HepG2 (cell line): ENCODE data around the gene UBXN1. TPM values are rescaled to one million over a fixed set of nuclear protein-coding genes. Genes with fewer than 3 reads are reported as not detected.

Experiments
- ATAC-seq: fragments of 200-7000 bp; cut with Tn5 transposase; 3 replicates; pipeline ENCODE4 v1.9.1; 2020; ENCODE audit warnings: mild to moderate bottlenecking, moderate library complexity
- BruUV-seq: library from RNA; stranded (reverse); fragments of 400-500 nt; replicated peaks from 2 replicates; lab custom pipeline; 2021; lab: Mats Ljungman, UMichigan
- CTCF ChIA-PET: fragments of 300-600 bp; formaldehyde crosslinking; extraction: SDS; loops from one replicate; lab custom pipeline; 2021; ENCODE audit warnings: low total read pairs, inconsistent platforms, low intra/inter-chr PET ratio; lab: Yijun Ruan, JAX
- POLR2A ChIA-PET: fragments of 350-600 bp; sonication (Branson Sonifier 250); formaldehyde crosslinking; loops from one replicate; lab custom pipeline; 2020; ENCODE audit warnings: antibody characterized with exemption, inconsistent platforms; lab: Yijun Ruan, JAX
- DNase-seq: peaks from one replicate; pipeline ENCODE4 v3.0.0-alpha.2; 2015; ENCODE audit warnings: low spot score
- FAIRE-seq: peaks from 3 replicates; lab custom pipeline; 2011; peaks lifted over from hg19 to GRCh38; lab: Jason Lieb, UNC
- H2AFZ ChIP-seq: one replicate; pipeline ENCODE4 v1.6.1; 2011; ENCODE audit warnings: low read length, inconsistent platforms
- H3K27ac ChIP-seq: fragments of 300-600 bp; 3 replicates; pipeline ENCODE4 v1.8.0; 2011; ENCODE audit warnings: mixed run types, mild to moderate bottlenecking, mixed read lengths, low read length, inconsistent platforms; ENCODE audit not compliant: insufficient read depth; ENCODE audit errors: extremely low read length
- H3K27me3 ChIP-seq, 2 experiments: fragments of 200-600 bp in 1 of 2; 2 replicates in 1 of 2; 3 replicates in 1 of 2; pipeline versions ENCODE4 v1.6.0 to v1.8.0; 2011; ENCODE audit warnings: low read length in 2 of 2, mild to moderate bottlenecking in 2 of 2, moderate library complexity in 2 of 2, inconsistent platforms in 1 of 2; ENCODE audit not compliant: insufficient read depth in 2 of 2, control insufficient read depth in 1 of 2
- H3K36me3 ChIP-seq, 2 experiments: fragments of 200-600 bp in 1 of 2; replicated peaks in 1 of 2; 2 replicates in 1 of 2; 3 replicates in 1 of 2; pipeline versions ENCODE4 v1.5.1 to v1.8.0; 2011; ENCODE audit warnings: low read length in 2 of 2, inconsistent platforms in 1 of 2; ENCODE audit not compliant: insufficient read depth in 2 of 2, control insufficient read depth in 1 of 2
- H3K4me1 ChIP-seq: 2 replicates; pipeline ENCODE4 v1.5.1; 2012; ENCODE audit warnings: low read length, inconsistent platforms; ENCODE audit not compliant: insufficient read depth
- H3K4me2 ChIP-seq: 2 replicates; pipeline ENCODE4 v1.6.0; 2011; ENCODE audit warnings: low read depth, low read length, inconsistent platforms
- H3K4me3 ChIP-seq, 3 experiments: fragments of 200-600 bp in 1 of 3; sonication (generic), shearing (Covaris generic) in 1 of 3; replicated peaks in 1 of 3; 2 replicates each; pipeline ENCODE4 v1.5.1; 2011 to 2016; ENCODE audit warnings: low read length in 3 of 3, inconsistent platforms in 2 of 3, low read depth in 2 of 3, mild to moderate bottlenecking in 2 of 3, control low read depth in 1 of 3, mixed read lengths in 1 of 3; ENCODE audit not compliant: insufficient read depth in 1 of 3
- H3K79me2 ChIP-seq: one replicate; pipeline ENCODE4 v1.6.1; 2011; ENCODE audit warnings: low read length, inconsistent platforms; ENCODE audit not compliant: insufficient read depth
- H3K9ac ChIP-seq: 2 replicates; pipeline ENCODE4 v1.6.0; 2011; ENCODE audit warnings: mild to moderate bottlenecking, low read depth, low read length, inconsistent platforms; ENCODE audit not compliant: insufficient read depth
- H3K9me3 ChIP-seq: 2 replicates; pipeline ENCODE4 v1.5.1; 2012; ENCODE audit warnings: mild to moderate bottlenecking, low read length
- H4K20me1 ChIP-seq: 2 replicates; pipeline ENCODE4 v1.6.0; 2011; ENCODE audit warnings: inconsistent platforms, mild to moderate bottlenecking, low read length, moderate library complexity; ENCODE audit not compliant: insufficient read depth
- BRD4 ChIP-seq: sonication (generic); formaldehyde crosslinking; IDR thresholded peaks from 2 replicates; pipeline ENCODE4 v1.4.0; 2020; ENCODE audit warnings: missing genetic modification reagents
- CHD4 ChIP-seq: fragments of 200-600 bp; sonication (generic); IDR thresholded peaks from 2 replicates; pipeline ENCODE4 v1.7.0; 2017; ENCODE audit warnings: mild to moderate bottlenecking, low read length, borderline replicate concordance
- FOXO1 ChIP-seq: sonication (generic); formaldehyde crosslinking; IDR thresholded peaks from 2 replicates; pipeline ENCODE4 v1.4.0; 2020; ENCODE audit warnings: missing genetic modification reagents
- GATA4 ChIP-seq: sonication (generic); IDR thresholded peaks from 2 replicates; pipeline ENCODE4 v1.6.1; 2016; ENCODE audit warnings: antibody characterized with exemption, low read depth, borderline replicate concordance
- GLI4 ChIP-seq: sonication (generic); formaldehyde crosslinking; IDR thresholded peaks from 2 replicates; pipeline ENCODE4 v1.5.1; 2020; ENCODE audit warnings: missing genetic modification reagents, mild to moderate bottlenecking, moderate library complexity, borderline replicate concordance
- HDAC1 ChIP-seq: sonication (generic); formaldehyde crosslinking; IDR thresholded peaks from 2 replicates; pipeline ENCODE4 v1.5.1; 2020; ENCODE audit warnings: mild to moderate bottlenecking, missing genetic modification reagents
- HIC2 ChIP-seq: sonication (generic); formaldehyde crosslinking; IDR thresholded peaks from 2 replicates; pipeline ENCODE4 v1.9.0; 2022; ENCODE audit warnings: low read depth, missing genetic modification reagents
- HNF4A ChIP-seq: sonication (generic); formaldehyde crosslinking; IDR thresholded peaks from 2 replicates; pipeline ENCODE4 v1.4.0; 2020; ENCODE audit warnings: missing genetic modification reagents
- NCOA2 ChIP-seq: sonication (generic); formaldehyde crosslinking; IDR thresholded peaks from 2 replicates; pipeline ENCODE4 v1.8.0; 2022; ENCODE audit warnings: inconsistent platforms
- NR2F6 ChIP-seq, 2 experiments: IDR thresholded peaks; 2 replicates each; pipeline ENCODE4 v1.6.1; 2016; ENCODE audit warnings: antibody characterized with exemption in 1 of 2, mild to moderate bottlenecking in 1 of 2
- POLR2A ChIP-seq, 2 experiments: IDR thresholded peaks; 2 replicates each; pipeline ENCODE4 v1.6.1; 2011; ENCODE audit warnings: low read depth in 2 of 2, low read length in 2 of 2, mild to moderate bottlenecking in 1 of 2, moderate library complexity in 1 of 2; ENCODE audit not compliant: insufficient read depth in 1 of 2
- RXRB ChIP-seq: IDR thresholded peaks from 2 replicates; pipeline ENCODE4 v1.6.1; 2016; ENCODE audit warnings: borderline replicate concordance, missing genetic modification reagents, missing compliant biosample characterization
- WIZ ChIP-seq: sonication (generic); formaldehyde crosslinking; IDR thresholded peaks from 2 replicates; pipeline ENCODE4 v1.5.1; 2020; ENCODE audit warnings: mild to moderate bottlenecking, missing genetic modification reagents
- ZFP82 ChIP-seq: sonication (generic); formaldehyde crosslinking; IDR thresholded peaks from 2 replicates; pipeline ENCODE4 v1.5.1; 2020; ENCODE audit warnings: mild to moderate bottlenecking, missing genetic modification reagents, borderline replicate concordance
- ZFYVE20 ChIP-seq: sonication (generic); formaldehyde crosslinking; IDR thresholded peaks from 2 replicates; pipeline ENCODE4 v1.8.0; 2023; ENCODE audit warnings: low read depth, mild to moderate bottlenecking, moderate library complexity, missing genetic modification reagents, borderline replicate concordance
- ZKSCAN1 ChIP-seq: fragments of 150-350 bp; IDR thresholded peaks from 2 replicates; pipeline ENCODE4 v1.6.1; 2014; ENCODE audit warnings: low read length
- ZKSCAN8 ChIP-seq: IDR thresholded peaks from 2 replicates; pipeline ENCODE4 v1.6.1; 2016; ENCODE audit warnings: borderline replicate concordance, missing genetic modification reagents, missing compliant biosample characterization
- ZNF362 ChIP-seq: sonication (generic); formaldehyde crosslinking; IDR thresholded peaks from 2 replicates; pipeline ENCODE4 v1.4.0; 2020; ENCODE audit warnings: missing genetic modification reagents, mild to moderate bottlenecking, borderline replicate concordance
- ZNF414 ChIP-seq: sonication (generic); formaldehyde crosslinking; IDR thresholded peaks from 2 replicates; pipeline ENCODE4 v1.5.0; 2020; ENCODE audit warnings: missing genetic modification reagents
- ZNF549 ChIP-seq: sonication (generic); formaldehyde crosslinking; IDR thresholded peaks from 2 replicates; pipeline ENCODE4 v1.5.0; 2020; ENCODE audit warnings: missing genetic modification reagents
- WGBS: methylation state at CpG from one replicate; pipeline ENCODE4 v1.1.6; 2017; ENCODE audit warnings: low lambda C conversion rate; 5-methylcytosine and 5-hydroxymethylcytosine counted together
- in situ Hi-C: cut with HindIII; loops from 2 replicates; pipeline ENCODE4 v1.10.0; 2017; ENCODE audit warnings: low pct_unique_long_range_greater_than_20kb; ENCODE audit not compliant: extremely low pct_ligation_motif_present
- intact Hi-C: fragments of 100-400 bp; cut with micrococcal nuclease; formaldehyde crosslinking; loops from one replicate; pipeline ENCODE4 v1.10.0; 2022; ENCODE audit not compliant: unreplicated experiment
- polyA plus RNA-seq, 8 experiments: library from polyadenylated mRNA; depleted of rRNA in 3 of 8; stranded (reverse) in 7 of 8; unstranded in 1 of 8; fragments of >200 nt; fragmentation: Illumina TruSeq in 4 of 8; extraction: Trizol in 4 of 8; gene quantifications; 2 replicates each; pipeline versions ENCODE4 v1.2.1 to v1.2.3, GENCODE V29; 2011 to 2016; ENCODE audit warnings: low read depth in 4 of 8, missing spikeins in 1 of 8, mixed read lengths in 1 of 8; ENCODE audit not compliant: insufficient read depth in 1 of 8
- total RNA-seq, 5 experiments: library from RNA; depleted of rRNA; stranded (reverse); fragments of >200 nt; fragmentation: Illumina TruSeq; extraction: Trizol; gene quantifications; 2 replicates each; pipeline ENCODE4 v1.2.3, GENCODE V29; 2016; ENCODE audit warnings: low read depth in 1 of 5

UBXN1 gene
- total and polyA plus RNA-seq, 2 of the 13 experiments (the other 11 are each of a cell fraction or from before 2014, with no cell fraction given), result 47.5 to 52.4 TPM

- FAIRE-seq, result peak; percentile 60
- peaks cover 68% of the 10 kb centered on the region for H3K4me1 ChIP-seq
- no peak for TF ChIP-seq RXRB (CRISPR knock-in tag)
- no peak for TF ChIP-seq GLI4 (CRISPR knock-in tag)
- no peak for TF ChIP-seq ZNF414 (CRISPR knock-in tag)
- no peak for TF ChIP-seq ZNF549
- 0 out of 4 replicates have a peak, but pooled peaks of 1 of the 2 experiments have one; percentile 14 for TF ChIP-seq POLR2A (IDR thresholded peaks at IDR 0.05; ENCODE audit: insufficient read depth in 1 of 2, low read depth in 2 of 2, low read length in 2 of 2)
- no peak for TF ChIP-seq ZFYVE20 (CRISPR knock-in tag)
- TF ChIP-seq HDAC1, result no peak
- TF ChIP-seq HIC2 (CRISPR knock-in tag), result no peak
- TF ChIP-seq NR2F6 (IDR thresholded peaks at IDR 0.05), result peak; percentile 36; the same call in 1 of the 2 replicates
- TF ChIP-seq NR2F6 (CRISPR knock-in tag; IDR thresholded peaks at IDR 0.05), result peak; percentile 46; the same call in 1 of the 2 replicates
- TF ChIP-seq WIZ (CRISPR knock-in tag), result no peak
- no peak for TF ChIP-seq BRD4 (CRISPR knock-in tag)
- no peak for TF ChIP-seq CHD4
- TF ChIP-seq ZNF362 (CRISPR knock-in tag), result no peak
- no peak for TF ChIP-seq GATA4
- TF ChIP-seq ZKSCAN8, result peak; percentile 32; the same call in 1 of the 2 replicates
- TF ChIP-seq ZFP82 (CRISPR knock-in tag), result no peak
- no peak for TF ChIP-seq FOXO1 (CRISPR knock-in tag)
- TF ChIP-seq ZKSCAN1, result no peak
- peak; percentile 33; the same call in 1 of the 2 replicates for TF ChIP-seq HNF4A (CRISPR knock-in tag)
- TF ChIP-seq NCOA2 (CRISPR knock-in tag), result no peak; the same call in 1 of the 2 replicates
Measured at GRCh38 chr11:62669420-62670161, 9.3 kb downstream of the UBXN1 start.

More at GRCh38 chr11:62669420-62670161, 9.3 kb downstream of the UBXN1 start:
- Histone ChIP-seq H3K4me2 (peak overlapping the region; percentile 56), H3K36me3 (peaks cover 0 to 10% of the 10 kb centered on the region in 2 experiments; a peak in 2 of 5 replicates), H3K4me3 (peak overlapping the region in 1 of 3 experiments; percentile 38; a peak in 1 of 6 replicates), H2AFZ (no peak overlapping the region), H3K27ac (peak overlapping the region; percentile 45), H4K20me1 (no peaks in the 10 kb centered on the region; the same call in none of the 2 replicates), H3K9me3 (no peaks in the 10 kb centered on the region), H3K9ac (peak overlapping the region; percentile 33; the same call in 1 of the 2 replicates), H3K79me2 (peaks cover 49% of the 10 kb centered on the region), H3K27me3 (no peaks in the 10 kb centered on the region; a peak in 1 of 5 replicates)
- intact Hi-C loops, result no loop called here
- in situ Hi-C loops, result no loop called here
- no TSS peak for BruUV-seq
- 66% methylated on average over 4 of the region's 4 CpGs for WGBS
- POLR2A ChIA-PET, result interaction anchor here (1.4 to 6.6 kb wide), 12 partner anchors 11 to 172 kb away, joined by 3 to 53 read pairs (median 10); partner anchors contain the start of genes B3GAT3, GANAB, INTS5 and MTA2
- ATAC-seq (peak; percentile 7), DNase-seq (peak; percentile 47)
- CTCF ChIA-PET, result no interaction called here
